Hepatic stellate cell (primary cell): ENCODE results near the gene ZNF471.

Experiments
- DNase-seq: peaks from one replicate; pipeline ENCODE4 v3.0.0; 2011; ENCODE audit warnings: low spot score

Gene ZNF471

DNA sequence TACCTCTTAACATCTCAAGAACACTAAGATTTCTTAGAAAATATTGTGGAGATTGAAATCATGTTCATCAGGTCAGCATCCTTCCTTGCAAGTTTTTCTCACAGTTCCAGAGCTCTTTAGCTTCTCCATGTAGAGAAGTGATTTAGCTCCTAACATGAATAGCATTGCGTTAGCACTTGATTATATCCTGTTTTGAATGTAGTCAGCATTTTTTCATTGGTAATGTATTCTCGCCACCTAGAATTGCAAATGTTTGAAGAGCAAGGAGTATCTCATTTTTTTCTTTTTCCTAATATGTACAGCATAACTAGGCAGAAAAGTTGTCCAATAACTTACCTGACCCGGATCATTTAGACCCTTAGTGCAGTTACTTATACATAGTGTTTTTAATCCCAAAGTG is 66.3 kb downstream of the ZNF471 start:
- no peak for DNase-seq

DNA sequence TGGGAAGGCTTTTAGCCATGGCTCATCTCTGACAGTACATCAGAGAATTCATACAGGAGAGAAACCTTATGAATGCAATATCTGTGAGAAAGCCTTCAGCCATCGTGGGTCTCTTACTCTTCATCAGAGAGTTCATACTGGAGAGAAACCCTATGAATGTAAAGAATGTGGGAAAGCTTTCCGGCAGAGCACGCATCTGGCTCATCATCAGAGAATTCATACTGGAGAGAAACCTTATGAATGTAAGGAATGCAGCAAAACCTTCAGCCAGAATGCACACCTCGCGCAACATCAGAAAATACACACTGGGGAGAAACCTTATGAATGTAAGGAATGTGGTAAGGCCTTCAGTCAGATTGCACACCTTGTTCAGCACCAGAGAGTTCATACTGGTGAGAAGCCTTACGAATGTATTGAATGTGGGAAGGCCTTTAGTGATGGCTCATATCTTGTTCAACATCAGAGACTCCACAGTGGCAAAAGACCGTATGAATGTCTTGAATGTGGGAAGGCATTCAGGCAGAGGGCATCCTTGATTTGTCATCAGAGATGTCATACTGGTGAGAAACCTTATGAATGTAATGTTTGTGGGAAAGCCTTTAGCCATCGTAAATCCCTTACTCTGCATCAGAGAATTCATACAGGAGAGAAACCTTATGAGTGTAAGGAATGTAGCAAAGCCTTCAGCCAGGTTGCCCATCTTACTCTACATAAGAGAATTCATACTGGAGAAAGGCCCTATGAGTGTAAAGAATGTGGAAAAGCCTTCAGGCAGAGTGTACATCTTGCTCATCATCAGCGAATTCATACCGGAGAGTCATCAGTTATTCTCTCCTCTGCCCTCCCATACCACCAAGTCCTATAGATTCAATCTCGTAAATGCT is 70.3 kb downstream of the ZNF471 start:
- DNase-seq = no peak
